OCI-LY3 (cell line): ENCODE results near the gene SHBG.

ENCODE experiments used
- H2AFZ ChIP-seq: fragments of 200-600, 300-600 bp; shearing (Covaris generic); 2 replicates; pipeline ENCODE4 v1.6.0; 2014; ENCODE audit warnings: antibody characterized with exemption, low read depth, low read length
- H3K27ac ChIP-seq: fragments of 200-600, 300-600 bp; sonication (generic); 2 replicates; pipeline ENCODE4 v1.5.1; 2014; ENCODE audit warnings: mild to moderate bottlenecking, low read length, moderate library complexity, mixed read lengths
- H3K27me3 ChIP-seq: fragments of 200-600, 300-600 bp; sonication (generic); 2 replicates; pipeline ENCODE4 v1.6.1; 2014; ENCODE audit warnings: low read depth, low read length, mixed read lengths
- H3K36me3 ChIP-seq: fragments of 200-600, 300-600 bp; sonication (generic); replicated peaks from 2 replicates; pipeline ENCODE3; 2014; ENCODE audit warnings: low read depth, low read length, mixed read lengths
- H3K4me1 ChIP-seq: fragments of 300-600, 200-600 bp; sonication (generic); 2 replicates; pipeline ENCODE4 v1.6.1; 2014; ENCODE audit warnings: low read length, mixed read lengths
- H3K4me2 ChIP-seq: fragments of 200-600, 300-600 bp; sonication (generic); 2 replicates; pipeline ENCODE4 v1.6.1; 2014; ENCODE audit warnings: low read length, mixed read lengths
- H3K4me3 ChIP-seq: fragments of 300-600, 200-600 bp; sonication (generic); 2 replicates; pipeline ENCODE4 v1.5.1; 2014; ENCODE audit warnings: antibody characterized with exemption, mild to moderate bottlenecking, low read length, moderate library complexity
- H3K79me2 ChIP-seq: fragments of 300-600, 200-600 bp; shearing (Covaris generic); 2 replicates; pipeline ENCODE4 v1.6.1; 2014; ENCODE audit warnings: mild to moderate bottlenecking, low read length, mixed read lengths
- H3K9ac ChIP-seq: fragments of 300-600, 200-600 bp; shearing (Covaris generic); 2 replicates; pipeline ENCODE4 v1.6.0; 2014; ENCODE audit warnings: mild to moderate bottlenecking, low read length, moderate library complexity
- H3K9me3 ChIP-seq: fragments of 200-600, 300-600 bp; shearing (Covaris generic); 2 replicates; pipeline ENCODE4 v1.6.1; 2014; ENCODE audit warnings: low read length, mixed read lengths; ENCODE audit not compliant: insufficient read depth
- H4K20me1 ChIP-seq: fragments of 200-600, 300-600 bp; sonication (generic); 2 replicates; pipeline ENCODE4 v1.6.1; 2016; ENCODE audit warnings: low read length, mixed read lengths; ENCODE audit not compliant: insufficient read depth
- CTCF ChIP-seq: fragments of 200-600, 300-600 bp; sonication (generic); IDR thresholded peaks from 2 replicates; pipeline ENCODE4 v1.5.1; 2014; ENCODE audit warnings: antibody characterized with exemption, low read length, low read depth
- EZH2phosphoT487 ChIP-seq: fragments of 200-600 bp; shearing (Covaris generic); IDR thresholded peaks from 2 replicates; pipeline ENCODE4 v1.6.1; 2018; ENCODE audit warnings: antibody characterized with exemption, mixed run types, low read depth

SHBG gene

GRCh38 chr17:7613769-7614424, 16.0 kb upstream of the SHBG start:
- H3K27ac ChIP-seq = peak overlapping the region; percentile 42

GRCh38 chr17:7614425-7615264, 15.3 kb upstream of the SHBG start, which contains the start of gene FXR2:
FXR2 (minus strand) TSS chr17:7614897; CDS start chr17:7614532, 365 bp downstream.
- Histone ChIP-seq H2AFZ (peak within 1 kb of the TSS; percentile 76; the same call in 1 of the 2 replicates), H3K36me3 (no peaks in the 10 kb centered on the region)

More at GRCh38 chr17:7613769-7614424, 16.0 kb upstream of the SHBG start:
- Histone ChIP-seq H3K9ac (peak overlapping the region; percentile 80), H3K9me3 (no peaks in the 10 kb centered on the region), H3K79me2 (peaks cover 35% of the 10 kb centered on the region), H3K4me2 (peak overlapping the region; percentile 97), H3K36me3 (no peaks in the 10 kb centered on the region), H3K27me3 (no peaks in the 10 kb centered on the region), H2AFZ (no peak overlapping the region), H4K20me1 (peaks cover 6% of the 10 kb centered on the region; the same call in 1 of the 2 replicates), H3K4me3 (peak overlapping the region; percentile 92), H3K4me1 (peaks cover 11% of the 10 kb centered on the region)
- TF ChIP-seq EZH2phosphoT487 = no peak
- TF ChIP-seq CTCF = no peak

DNA sequence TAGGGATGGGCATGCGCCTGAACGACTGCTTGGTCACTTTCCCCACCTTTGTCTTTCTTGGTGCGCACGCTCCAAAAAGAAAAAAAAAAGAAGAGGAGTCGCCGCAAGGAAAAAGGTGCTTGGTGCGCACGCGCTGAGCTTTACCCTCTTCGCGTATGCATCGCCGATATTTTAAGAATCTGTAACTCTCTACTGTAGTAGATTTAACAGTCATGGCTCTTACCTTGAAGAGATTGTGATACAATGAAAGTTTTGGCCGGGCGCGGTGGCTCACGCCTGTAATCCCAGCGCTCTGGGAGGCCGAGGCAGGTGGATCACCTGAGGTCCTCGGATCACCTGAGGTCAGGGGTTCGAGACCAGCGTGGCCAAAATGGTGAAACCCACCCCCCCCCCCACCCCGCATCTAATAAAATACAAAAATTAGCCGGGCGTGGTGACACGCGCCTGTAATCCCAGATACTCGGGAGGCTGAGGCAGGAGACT, 14.6 kb upstream of the SHBG start:
- Histone ChIP-seq H3K27me3 (no peaks in the 10 kb centered on the region), H3K27ac (peak overlapping the region; percentile 53), H3K9ac (peak overlapping the region; percentile 59), H3K36me3 (no peaks in the 10 kb centered on the region), H4K20me1 (peaks cover 6% of the 10 kb centered on the region; the same call in 1 of the 2 replicates), H3K79me2 (peaks cover 35% of the 10 kb centered on the region), H3K9me3 (no peaks in the 10 kb centered on the region), H3K4me3 (peak overlapping the region; percentile 86), H2AFZ (peak overlapping the region; percentile 76; the same call in 1 of the 2 replicates), H3K4me1 (peaks cover 11% of the 10 kb centered on the region), H3K4me2 (peak overlapping the region; percentile 58)
- TF ChIP-seq CTCF (no peak), EZH2phosphoT487 (no peak)

More at GRCh38 chr17:7614425-7615264, 15.3 kb upstream of the SHBG start, which contains the start of gene FXR2:
- Histone ChIP-seq H3K9ac (peak within 1 kb of the TSS; percentile 80), H3K4me3 (peak within 1 kb of the TSS; percentile 92), H3K79me2 (peaks cover 35% of the 10 kb centered on the region), H3K4me1 (peaks cover 11% of the 10 kb centered on the region), H3K9me3 (no peaks in the 10 kb centered on the region), H3K27ac (peak within 1 kb of the TSS; percentile 53), H4K20me1 (peaks cover 6% of the 10 kb centered on the region; the same call in 1 of the 2 replicates), H3K27me3 (no peaks in the 10 kb centered on the region), H3K4me2 (peak within 1 kb of the TSS; percentile 97)
- TF ChIP-seq CTCF (peak; percentile 42), EZH2phosphoT487 (no peak)

DNA sequence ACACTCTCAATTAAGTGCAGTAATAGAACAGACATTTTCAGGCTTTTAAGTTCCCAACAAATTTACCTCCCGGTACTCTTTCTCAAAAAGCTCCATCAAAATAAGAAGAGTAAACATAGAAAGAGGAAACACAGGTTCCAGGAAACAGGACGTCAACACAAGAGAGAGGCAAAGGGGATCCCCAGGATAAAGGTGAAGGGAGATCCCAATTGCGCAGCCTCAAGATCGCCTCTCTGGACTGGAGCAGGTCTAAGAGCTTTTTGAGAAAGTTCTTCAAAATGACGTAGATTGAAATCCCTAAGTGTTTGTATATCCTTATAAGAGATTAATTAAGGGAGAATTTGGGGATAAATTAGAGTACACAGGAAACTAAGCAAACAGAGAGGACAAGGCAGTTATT, 11.3 kb upstream of the SHBG start:
- no peaks in the 10 kb centered on the region for H3K9me3 ChIP-seq
- H3K36me3 ChIP-seq = no peaks in the 10 kb centered on the region
- no peak overlapping the region for H3K9ac ChIP-seq
- no peak for TF ChIP-seq EZH2phosphoT487
- no peak for TF ChIP-seq CTCF
- no peak overlapping the region for H3K4me2 ChIP-seq
- H3K4me1 ChIP-seq = peaks cover 3% of the 10 kb centered on the region; the same call in 1 of the 2 replicates
- H3K27ac ChIP-seq = no peak overlapping the region
- H3K4me3 ChIP-seq = no peak overlapping the region
- H3K27me3 ChIP-seq = no peaks in the 10 kb centered on the region
- H3K79me2 ChIP-seq = peaks cover 8% of the 10 kb centered on the region
- no peaks in the 10 kb centered on the region for H4K20me1 ChIP-seq
- H2AFZ ChIP-seq = no peak overlapping the region
